ENCODE results near the gene SMYD3.
"Not testable (repeated sequence)": the region's sequence is repeated elsewhere in the genome, so short reads cannot be mapped to it uniquely, and the experiment has no call there.

Gene SMYD3

GRCh38 chr1:245774931-245775330 lies 732.1 kb downstream of the SMYD3 start:
- not testable (repeated sequence) for DNase-seq

DNA sequence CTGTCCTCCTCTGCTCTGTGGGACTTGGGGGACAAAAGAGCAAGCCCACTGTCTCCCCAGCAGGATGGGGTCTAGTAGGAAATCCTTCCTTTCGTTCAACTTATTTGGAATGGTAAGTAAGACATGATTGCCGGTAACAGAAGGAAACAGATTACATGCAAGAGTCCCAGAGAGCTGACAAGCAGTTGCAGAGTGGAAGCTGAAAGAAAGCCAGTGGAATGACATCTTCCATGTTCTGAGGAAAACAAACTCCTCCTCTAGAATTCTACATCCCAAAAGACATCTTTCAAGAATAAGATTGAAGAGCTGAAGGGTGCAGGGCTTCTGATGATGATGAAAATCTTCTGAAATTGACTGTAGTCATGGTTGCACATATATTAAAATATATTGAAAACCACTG lies 732.9 kb downstream of the SMYD3 start:
- DNase-seq, result no peak

DNA sequence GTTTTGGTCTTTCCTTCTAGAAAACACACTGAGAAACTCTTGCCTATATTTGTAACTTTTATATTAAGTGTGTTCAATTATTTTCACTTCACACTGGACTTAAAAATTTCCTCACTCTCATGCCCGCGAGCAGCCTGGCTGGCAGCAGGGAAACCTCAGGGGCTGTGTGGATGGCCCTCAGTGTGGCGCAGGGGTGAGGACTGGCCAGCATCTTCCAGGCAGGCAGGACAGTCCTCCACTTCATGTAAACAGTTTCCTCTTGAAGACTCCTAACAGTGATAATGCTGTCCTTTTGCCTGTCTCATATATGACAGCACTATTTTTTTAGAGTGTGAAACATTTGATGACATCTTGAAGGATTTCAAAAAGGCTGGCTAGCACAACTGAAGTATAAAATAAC lies 733.7 kb downstream of the SMYD3 start:
- no peak for DNase-seq

DNA sequence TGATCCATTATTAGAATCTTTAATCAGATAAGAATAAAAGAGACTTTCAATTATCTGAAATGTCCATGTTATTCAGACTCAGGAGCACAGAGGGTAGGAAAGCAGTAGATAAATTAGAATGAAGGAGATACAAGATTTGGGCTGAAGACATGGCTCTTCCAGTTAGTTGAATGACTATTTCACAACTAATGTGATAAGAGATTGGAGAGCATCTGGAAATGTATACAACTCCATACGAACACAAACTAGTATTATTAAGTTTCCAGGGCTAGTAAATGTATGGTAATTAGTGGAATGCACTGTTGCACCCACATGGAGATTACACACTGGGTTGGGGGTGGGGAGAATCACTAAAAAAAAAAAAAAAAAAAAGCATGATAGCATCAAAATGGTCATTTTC lies 734.3 kb downstream of the SMYD3 start:
- DNase-seq, result no peak

GRCh38 chr1:245772325-245772724 lies 734.8 kb downstream of the SMYD3 start:
- DNase-seq, result no peak

DNA sequence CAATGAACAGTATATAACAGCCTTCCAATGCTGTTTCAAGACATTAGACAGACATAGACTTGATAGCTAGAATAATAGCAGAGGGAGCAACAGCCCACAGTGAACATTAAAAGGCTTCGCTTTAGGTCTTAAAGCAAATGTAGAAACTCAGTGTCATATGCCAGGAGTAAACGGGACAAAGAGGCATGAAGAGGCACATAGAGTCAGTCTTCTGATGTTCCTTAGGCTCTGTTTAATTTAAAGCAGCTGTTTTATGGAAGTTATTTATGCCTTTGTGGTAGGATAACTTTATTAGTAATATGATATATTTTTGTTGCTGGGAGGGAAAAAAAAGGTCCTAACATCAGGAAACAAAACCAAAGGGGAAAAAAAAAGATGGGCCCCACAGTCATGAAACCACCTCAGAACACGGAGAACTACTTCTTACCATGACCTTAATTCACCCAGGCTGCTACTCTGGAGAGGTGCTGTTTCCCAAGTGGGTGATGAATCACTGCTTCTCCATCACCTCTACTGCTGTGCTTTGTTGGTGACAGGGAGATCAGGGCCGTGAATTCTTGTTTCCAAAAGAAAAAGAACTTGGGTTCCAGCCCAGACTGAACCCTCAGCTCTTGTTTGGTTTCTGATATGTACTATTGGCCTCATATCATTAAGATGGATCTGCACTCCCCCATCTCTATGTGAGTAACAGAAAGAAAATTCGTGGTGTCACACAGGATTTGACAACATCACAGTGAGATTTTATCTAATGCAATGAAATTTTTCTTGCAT lies 735.4 kb downstream of the SMYD3 start:
- DNase-seq, result no peak

- DNase-seq, result no peak
These were observed 736.9 kb downstream of the SMYD3 start for GRCh38 chr1:245770156-245770555.

DNA sequence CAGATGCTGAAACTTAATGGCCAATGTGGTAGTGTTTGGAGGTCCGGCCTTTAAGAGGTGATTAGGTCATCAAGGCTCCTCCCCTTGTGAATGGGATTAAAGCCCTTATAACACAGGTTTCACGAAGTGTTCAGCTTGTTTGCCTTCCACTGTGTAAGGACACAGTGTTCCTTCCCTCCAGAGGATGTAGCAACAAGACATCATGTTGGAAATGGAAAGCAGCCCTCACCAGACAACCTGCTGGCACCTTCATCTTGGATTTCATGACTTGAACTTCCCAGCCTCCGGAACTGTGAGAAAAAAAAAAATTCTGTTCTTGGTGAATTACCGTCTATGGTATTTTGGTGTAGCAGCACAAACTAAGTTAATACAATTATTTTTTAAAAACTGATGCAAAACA lies 738.5 kb downstream of the SMYD3 start:
- DNase-seq, result no peak

GRCh38 chr1:245765230-245766000 lies 741.7 kb downstream of the SMYD3 start:
- no peak for DNase-seq

DNA sequence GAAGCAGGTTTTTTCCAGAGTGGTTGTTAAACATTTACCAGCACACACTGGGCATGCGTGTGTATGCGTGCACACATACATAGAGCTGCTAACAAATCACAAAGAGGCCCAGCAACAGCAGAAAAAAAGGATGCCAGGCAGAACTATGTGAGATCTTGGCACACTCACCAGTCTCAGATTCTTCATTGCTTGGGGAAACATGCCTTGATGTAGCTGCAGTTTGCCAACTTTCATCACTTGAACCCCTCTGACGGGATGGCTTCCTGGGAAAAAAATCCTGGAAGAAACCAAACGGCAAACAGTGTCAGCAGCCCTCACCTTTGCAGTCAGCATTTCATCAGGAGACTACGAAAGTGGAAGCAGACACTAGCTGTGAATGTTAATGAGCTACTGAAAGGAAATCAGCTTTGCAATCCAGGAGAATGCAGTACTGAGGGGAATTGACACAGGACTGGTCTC lies 743.2 kb downstream of the SMYD3 start:
- DNase-seq, result no peak

- DNase-seq, result no peak
These were observed 744.6 kb downstream of the SMYD3 start for GRCh38 chr1:245762396-245762910.

DNA sequence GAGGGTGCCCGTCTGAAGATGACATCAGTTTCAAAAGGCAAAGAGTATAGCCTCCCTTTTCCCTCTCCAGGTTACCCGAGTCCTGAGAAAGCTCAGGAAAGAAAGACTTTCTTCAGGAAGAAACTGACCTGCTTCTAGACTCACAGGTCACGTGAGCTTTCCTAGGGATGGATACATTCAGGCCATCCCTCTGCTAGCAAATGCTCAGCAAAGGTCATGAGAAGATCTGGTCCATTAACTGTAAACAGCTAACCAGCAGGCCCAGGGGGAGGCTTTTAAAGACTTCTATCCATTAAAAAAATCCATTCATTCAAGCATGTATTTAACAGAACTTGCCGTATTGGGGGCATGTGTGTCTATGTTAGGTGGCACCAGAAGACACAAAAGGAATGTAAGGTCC lies 746.8 kb downstream of the SMYD3 start:
- no peak for DNase-seq

DNA sequence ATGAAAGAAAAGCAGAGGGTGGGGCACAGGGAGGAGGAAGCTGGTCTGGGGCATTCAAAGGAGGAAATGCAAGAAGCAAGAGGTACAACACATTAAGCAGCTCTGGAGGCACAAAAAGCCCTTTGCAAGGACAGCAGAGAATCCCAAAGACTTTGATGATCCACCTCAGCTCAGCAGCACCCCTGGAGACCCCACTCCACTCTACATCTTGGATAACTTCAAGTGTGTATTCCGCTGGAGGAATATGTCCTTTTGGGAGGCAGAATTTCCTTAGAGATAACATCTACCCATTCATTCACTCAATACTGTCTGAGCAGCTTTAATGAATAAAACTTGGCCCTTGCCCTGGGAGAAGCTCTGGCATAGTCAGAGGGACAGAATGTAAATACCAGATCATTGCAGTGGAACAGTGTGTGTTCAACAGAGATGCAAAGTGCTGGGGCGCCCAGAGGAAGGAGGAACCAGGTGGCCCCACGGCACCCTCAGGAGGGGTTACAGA lies 752.6 kb downstream of the SMYD3 start:
- no peak for DNase-seq

- DNase-seq, result no peak
These were observed 753.3 kb downstream of the SMYD3 start for GRCh38 chr1:245753807-245754206.

DNA sequence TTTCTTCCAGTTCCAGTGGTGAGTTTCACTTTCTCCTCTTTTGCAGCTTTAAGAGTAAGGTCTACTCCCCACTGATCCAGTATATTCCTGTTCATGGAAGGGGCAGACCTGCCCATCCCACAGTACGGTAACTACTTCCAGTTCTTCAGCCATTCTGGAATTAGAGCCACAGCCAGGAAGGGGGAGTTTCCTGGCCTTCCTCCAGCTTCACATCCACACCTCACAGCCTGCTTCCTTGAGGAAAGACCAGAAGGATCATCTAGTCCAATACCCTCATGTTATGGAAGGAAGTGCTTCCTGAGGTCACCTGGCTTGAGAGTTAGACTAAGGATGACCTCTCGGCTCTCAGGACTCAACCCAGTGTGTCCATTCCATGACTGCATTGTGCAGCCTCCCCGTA lies 754.5 kb downstream of the SMYD3 start:
- no peak for DNase-seq

DNA sequence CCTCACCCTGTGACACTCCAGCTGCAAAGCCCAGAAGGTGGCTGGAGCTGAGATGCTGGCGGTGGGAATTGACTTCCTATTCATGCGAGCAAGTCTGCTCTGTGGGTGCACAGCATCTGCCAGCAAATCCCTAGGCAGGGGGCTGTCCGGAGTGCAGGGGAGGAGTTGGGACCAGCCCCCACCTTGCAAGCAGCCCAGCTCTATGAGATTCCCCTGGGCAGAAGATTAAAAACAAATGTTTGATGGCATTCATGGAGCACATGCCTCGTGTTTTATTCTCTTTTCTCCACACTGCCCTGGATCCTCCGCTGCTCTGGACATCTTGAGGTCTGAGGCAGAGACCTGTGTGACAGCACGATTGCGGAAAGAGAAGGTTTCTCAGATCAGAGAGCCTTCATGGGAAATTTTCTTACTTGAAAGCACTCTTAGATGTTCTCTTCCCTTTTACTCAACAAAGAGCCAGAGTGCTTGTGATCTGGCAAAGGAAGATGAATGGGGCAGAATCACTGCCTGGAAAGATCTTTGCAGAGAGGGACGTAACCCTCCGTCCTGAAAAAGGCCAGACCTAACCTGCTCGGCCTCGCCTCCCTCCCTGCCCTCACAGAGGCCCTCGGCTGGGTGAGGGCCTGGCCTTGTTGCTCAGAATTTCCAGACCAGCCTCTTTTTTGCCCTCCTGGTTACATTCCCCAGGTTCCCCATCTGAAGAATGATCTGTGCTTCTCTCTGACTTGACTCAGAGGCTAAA lies 755.2 kb downstream of the SMYD3 start:
- DNase-seq, result no peak

DNA sequence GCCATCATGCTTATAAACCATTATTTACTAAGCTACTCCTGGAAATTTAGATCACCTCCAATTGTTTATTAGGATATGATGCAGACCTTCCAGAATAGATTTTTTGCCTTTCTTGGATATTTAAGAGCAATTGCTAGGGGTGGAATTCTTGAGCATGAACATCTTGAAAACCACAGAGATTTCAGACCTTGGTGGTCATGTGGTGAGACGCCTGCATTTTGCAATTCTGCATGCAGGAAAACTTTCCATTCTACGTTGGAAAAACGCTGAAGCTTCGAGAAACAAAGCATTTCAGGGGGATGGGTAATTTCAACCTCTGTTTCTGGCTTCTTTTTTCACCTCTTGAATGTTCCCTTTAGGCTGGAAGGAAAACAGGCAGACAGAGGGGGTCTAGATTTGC lies 756.0 kb downstream of the SMYD3 start:
- no peak for DNase-seq

GRCh38 chr1:245750261-245750660 lies 756.8 kb downstream of the SMYD3 start:
- DNase-seq, result no peak

GRCh38 chr1:245749053-245749452 lies 758.0 kb downstream of the SMYD3 start:
- no peak for DNase-seq

- no peak for DNase-seq
These were observed 758.4 kb downstream of the SMYD3 start for GRCh38 chr1:245748646-245749045.

DNA sequence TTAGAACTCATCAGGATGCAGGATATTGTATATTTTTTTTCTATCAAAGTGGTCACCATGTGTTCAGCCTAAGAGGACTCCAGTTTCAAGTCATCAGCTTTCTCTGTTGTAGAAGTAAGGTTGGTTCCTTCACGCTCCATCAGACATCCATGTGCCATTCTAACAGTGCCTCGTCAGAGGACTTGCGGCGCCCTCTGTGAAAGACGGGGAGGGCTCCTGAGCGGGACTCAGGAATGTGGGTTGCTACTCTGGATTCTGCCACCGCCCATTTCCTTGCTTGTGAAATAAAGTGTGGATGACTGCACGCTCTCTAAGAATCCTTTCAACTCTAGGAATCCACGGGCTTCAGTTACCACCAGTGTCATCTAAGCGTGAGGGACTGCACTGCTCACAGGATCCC lies 758.8 kb downstream of the SMYD3 start:
- no peak for DNase-seq

GRCh38 chr1:245742896-245743295 lies 764.2 kb downstream of the SMYD3 start:
- DNase-seq, result no peak

DNA sequence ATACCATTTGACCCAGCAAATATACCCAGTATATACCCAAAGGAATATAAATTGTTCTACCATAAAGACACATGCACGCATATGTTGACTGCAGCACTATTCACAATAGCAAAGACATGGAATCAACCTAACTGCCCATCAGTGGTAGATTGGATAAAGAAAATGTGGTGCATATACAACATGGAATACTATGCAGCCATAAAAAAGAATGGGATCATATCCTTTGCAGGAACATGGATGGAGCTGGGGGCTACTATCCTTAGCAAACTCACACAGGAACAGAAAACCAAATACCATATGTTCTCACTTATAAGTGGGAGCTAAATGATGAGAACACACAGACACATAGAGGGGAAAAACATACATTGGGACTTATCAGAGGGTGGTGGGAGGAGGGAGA lies 766.7 kb downstream of the SMYD3 start:
- not testable (repeated sequence) for DNase-seq

Measured in CD4-positive, alpha-beta T cell treated with Interleukin-6 for 4 hours (primary cell).